ENCODE results near the gene RHOG.

DNA sequence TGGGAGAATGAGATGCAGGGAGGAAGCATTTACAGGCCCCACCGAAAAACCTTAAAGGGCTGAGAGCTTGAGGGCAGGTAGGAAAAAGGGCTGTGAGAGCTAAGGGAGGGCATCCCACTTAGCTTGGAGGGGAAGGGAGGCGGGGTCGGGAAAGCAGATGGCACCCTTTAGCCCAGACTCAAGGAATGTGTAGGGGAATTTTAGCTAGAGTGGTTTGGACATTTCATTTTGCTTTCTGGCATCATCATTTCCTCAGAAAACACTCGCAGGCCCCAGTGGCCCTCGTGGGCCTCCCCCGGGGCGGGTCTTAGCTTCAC, 13.9 kb upstream of the RHOG start:
- TF ChIP-seq, protein P1, sequence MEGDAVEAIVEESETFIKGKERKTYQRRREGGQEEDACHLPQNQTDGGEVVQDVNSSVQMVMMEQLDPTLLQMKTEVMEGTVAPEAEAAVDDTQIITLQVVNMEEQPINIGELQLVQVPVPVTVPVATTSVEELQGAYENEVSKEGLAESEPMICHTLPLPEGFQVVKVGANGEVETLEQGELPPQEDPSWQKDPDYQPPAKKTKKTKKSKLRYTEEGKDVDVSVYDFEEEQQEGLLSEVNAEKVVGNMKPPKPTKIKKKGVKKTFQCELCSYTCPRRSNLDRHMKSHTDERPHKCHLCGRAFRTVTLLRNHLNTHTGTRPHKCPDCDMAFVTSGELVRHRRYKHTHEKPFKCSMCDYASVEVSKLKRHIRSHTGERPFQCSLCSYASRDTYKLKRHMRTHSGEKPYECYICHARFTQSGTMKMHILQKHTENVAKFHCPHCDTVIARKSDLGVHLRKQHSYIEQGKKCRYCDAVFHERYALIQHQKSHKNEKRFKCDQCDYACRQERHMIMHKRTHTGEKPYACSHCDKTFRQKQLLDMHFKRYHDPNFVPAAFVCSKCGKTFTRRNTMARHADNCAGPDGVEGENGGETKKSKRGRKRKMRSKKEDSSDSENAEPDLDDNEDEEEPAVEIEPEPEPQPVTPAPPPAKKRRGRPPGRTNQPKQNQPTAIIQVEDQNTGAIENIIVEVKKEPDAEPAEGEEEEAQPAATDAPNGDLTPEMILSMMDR (IDR thresholded peaks at IDR 0.05), result no peak
- TF ChIP-seq KAT7 (CRISPR knock-in tag; IDR thresholded peaks at IDR 0.05; ENCODE audit: borderline replicate concordance) (no peak), CREM (CRISPR knock-in tag; IDR thresholded peaks at IDR 0.05) (no peak), NR3C1 (CRISPR knock-in tag; conservative IDR thresholded peaks at IDR 0.05; ENCODE audit: low read depth) (no peak)
